OCI-LY1 (cell line): ENCODE results near the gene APEX1.

Source experiments
- H2AFZ ChIP-seq: fragments of 200-600 bp; sonication (generic), shearing (Covaris generic); 2 replicates; pipeline ENCODE4 v1.6.0; 2014; ENCODE audit warnings: antibody characterized with exemption, mild to moderate bottlenecking, low read length
- H3F3A ChIP-seq: fragments of 200-600 bp; sonication (generic), shearing (Covaris generic); 2 replicates; pipeline ENCODE4 v1.6.0; 2014; ENCODE audit warnings: mild to moderate bottlenecking, antibody characterized with exemption, low read length, moderate library complexity; ENCODE audit not compliant: insufficient read depth
- H3K27ac ChIP-seq: fragments of 200-600 bp; sonication (generic); 2 replicates; pipeline ENCODE4 v1.5.1; 2014; ENCODE audit warnings: low read length, mixed run types, mild to moderate bottlenecking, low read depth; ENCODE audit not compliant: poor library complexity, severe bottlenecking
- H3K27me3 ChIP-seq: fragments of 200-600 bp; sonication (generic); 2 replicates; pipeline ENCODE4 v1.6.0; 2014; ENCODE audit warnings: antibody characterized with exemption, mild to moderate bottlenecking, low read length, moderate library complexity; ENCODE audit not compliant: insufficient read depth
- H3K36me3 ChIP-seq: fragments of 200-600 bp; sonication (generic); 2 replicates; pipeline ENCODE4 v1.6.1; 2014; ENCODE audit warnings: mild to moderate bottlenecking, antibody characterized with exemption, low read length, moderate library complexity, mixed read lengths; ENCODE audit not compliant: insufficient read depth
- H3K4me1 ChIP-seq: fragments of 200-600 bp; sonication (generic); 2 replicates; pipeline ENCODE4 v1.5.1; 2014; ENCODE audit warnings: mild to moderate bottlenecking, low read length, moderate library complexity; ENCODE audit not compliant: insufficient read depth, severe bottlenecking
- H3K4me2 ChIP-seq: fragments of 200-600 bp; sonication (generic), shearing (Covaris generic); 2 replicates; pipeline ENCODE4 v1.6.1; 2014; ENCODE audit warnings: low read length
- H3K4me3 ChIP-seq: fragments of 200-600 bp; sonication (generic); 2 replicates; pipeline ENCODE4 v1.5.1; 2014; ENCODE audit warnings: low read length, low read depth, mild to moderate bottlenecking, mixed read lengths; ENCODE audit not compliant: poor library complexity, severe bottlenecking
- H3K79me2 ChIP-seq: fragments of 200-600 bp; shearing (Covaris generic); 2 replicates; pipeline ENCODE4 v1.6.1; 2016; ENCODE audit warnings: mixed run types, low read length, mixed read lengths; ENCODE audit not compliant: insufficient read depth
- H3K9ac ChIP-seq: fragments of 200-600 bp; sonication (generic), shearing (Covaris generic); 2 replicates; pipeline ENCODE4 v1.6.1; 2014; ENCODE audit warnings: mild to moderate bottlenecking, low read length, mixed read lengths
- H3K9me2 ChIP-seq: fragments of 200-600 bp; sonication (generic), shearing (Covaris generic); 2 replicates; pipeline ENCODE4 v1.6.1; 2014; ENCODE audit warnings: low read depth, mild to moderate bottlenecking, low read length, mixed read lengths
- H3K9me3 ChIP-seq: fragments of 200-600 bp; shearing (Covaris generic); 2 replicates; pipeline ENCODE4 v1.6.1; 2014; ENCODE audit warnings: low read length, mixed read lengths
- H4K20me1 ChIP-seq: fragments of 200-600 bp; sonication (generic), shearing (Covaris generic); 2 replicates; pipeline ENCODE4 v1.6.0; 2016; ENCODE audit warnings: mild to moderate bottlenecking, low read length; ENCODE audit not compliant: insufficient read depth
- EZH2 ChIP-seq: fragments of 200-600 bp; sonication (generic), shearing (Covaris generic); IDR thresholded peaks from 2 replicates; pipeline ENCODE4 v1.8.0; 2017; ENCODE audit warnings: borderline replicate concordance, mixed run types, mild to moderate bottlenecking, antibody characterized with exemption, low read length, moderate library complexity, mixed read lengths
- TF ChIP-seq, protein P1 (sequence below): fragments of 200-600 bp; sonication (generic), shearing (Covaris generic); IDR thresholded peaks from 2 replicates; pipeline ENCODE4 v1.5.1; 2017; ENCODE audit warnings: mild to moderate bottlenecking, antibody characterized with exemption, low read length, moderate library complexity, mixed read lengths

Gene APEX1

DNA sequence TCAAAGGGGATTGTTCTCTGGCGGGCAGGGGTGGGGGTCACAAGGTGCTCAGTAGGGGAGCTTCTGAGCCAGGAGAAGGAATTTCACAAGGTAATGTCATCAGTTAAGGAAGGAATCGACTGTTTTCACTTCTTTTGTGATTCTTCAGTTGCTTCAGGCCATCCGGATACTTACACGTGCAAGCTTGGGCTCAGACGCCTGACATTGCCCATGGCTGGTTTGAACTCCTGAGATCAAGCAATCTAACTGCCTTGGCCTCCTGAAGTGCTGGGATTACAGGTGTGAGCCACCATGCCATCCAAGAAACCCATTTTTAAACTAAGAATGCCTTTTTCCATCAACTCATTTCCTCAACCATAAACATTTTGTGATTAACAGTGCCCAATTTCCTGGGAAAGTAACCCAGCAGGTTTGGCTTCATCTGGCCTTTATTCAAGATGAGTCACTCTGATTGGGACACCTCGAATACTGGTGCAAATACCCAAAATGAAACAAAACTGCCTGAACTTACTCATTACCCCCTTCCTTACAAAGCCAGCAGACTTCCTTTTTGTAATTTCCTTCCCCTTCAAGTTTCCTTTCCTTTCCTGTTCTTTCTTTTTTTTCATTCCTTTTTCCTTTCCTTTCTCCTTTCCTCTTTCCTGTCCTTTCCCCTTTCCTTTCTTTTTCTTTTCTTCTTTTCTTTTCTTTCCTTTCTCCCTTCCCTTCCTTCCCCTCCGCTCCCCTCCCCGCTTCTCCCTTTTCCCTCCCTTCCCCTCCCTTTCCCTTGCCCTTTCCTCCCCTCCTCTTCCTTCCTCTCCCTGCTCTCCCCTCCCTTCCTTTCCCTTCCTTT, 40.1 kb downstream of the APEX1 start:
- no peak for TF ChIP-seq EZH2
- TF ChIP-seq, protein P1, sequence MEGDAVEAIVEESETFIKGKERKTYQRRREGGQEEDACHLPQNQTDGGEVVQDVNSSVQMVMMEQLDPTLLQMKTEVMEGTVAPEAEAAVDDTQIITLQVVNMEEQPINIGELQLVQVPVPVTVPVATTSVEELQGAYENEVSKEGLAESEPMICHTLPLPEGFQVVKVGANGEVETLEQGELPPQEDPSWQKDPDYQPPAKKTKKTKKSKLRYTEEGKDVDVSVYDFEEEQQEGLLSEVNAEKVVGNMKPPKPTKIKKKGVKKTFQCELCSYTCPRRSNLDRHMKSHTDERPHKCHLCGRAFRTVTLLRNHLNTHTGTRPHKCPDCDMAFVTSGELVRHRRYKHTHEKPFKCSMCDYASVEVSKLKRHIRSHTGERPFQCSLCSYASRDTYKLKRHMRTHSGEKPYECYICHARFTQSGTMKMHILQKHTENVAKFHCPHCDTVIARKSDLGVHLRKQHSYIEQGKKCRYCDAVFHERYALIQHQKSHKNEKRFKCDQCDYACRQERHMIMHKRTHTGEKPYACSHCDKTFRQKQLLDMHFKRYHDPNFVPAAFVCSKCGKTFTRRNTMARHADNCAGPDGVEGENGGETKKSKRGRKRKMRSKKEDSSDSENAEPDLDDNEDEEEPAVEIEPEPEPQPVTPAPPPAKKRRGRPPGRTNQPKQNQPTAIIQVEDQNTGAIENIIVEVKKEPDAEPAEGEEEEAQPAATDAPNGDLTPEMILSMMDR = no peak
- H3K4me1 ChIP-seq = no peaks in the 10 kb centered on the region
- no peak overlapping the region for H3K27ac ChIP-seq
- H3K9me2 ChIP-seq = no peaks in the 10 kb centered on the region
- no peak overlapping the region for H3K4me3 ChIP-seq
- no peaks in the 10 kb centered on the region for H3F3A ChIP-seq
- H3K27me3 ChIP-seq = no peaks in the 10 kb centered on the region
- no peak overlapping the region for H2AFZ ChIP-seq
- H4K20me1 ChIP-seq = no peaks in the 10 kb centered on the region
- no peaks in the 10 kb centered on the region for H3K79me2 ChIP-seq
- H3K4me2 ChIP-seq = no peak overlapping the region
- H3K9ac ChIP-seq = no peak overlapping the region
- no peaks in the 10 kb centered on the region for H3K36me3 ChIP-seq
- H3K9me3 ChIP-seq = no peaks in the 10 kb centered on the region

DNA sequence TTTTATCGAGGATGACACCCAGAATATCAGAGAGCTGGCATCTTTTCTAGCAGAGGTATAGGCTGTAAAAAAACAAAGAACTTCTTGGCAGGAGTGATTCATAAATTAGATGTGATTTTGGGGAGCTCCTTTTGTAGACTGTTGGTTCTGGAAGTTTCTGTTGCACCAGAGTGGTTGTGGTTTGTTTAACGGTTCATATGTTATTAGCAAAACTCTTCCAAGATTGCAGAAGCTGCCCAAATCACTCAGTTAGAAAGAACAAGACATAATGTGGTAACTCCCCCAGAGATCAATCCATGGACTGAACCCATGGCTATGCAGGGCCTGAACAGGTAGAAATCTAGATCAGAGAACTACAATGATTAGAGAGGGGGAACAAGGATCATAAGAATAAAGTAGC, 43.6 kb downstream of the APEX1 start:
- Histone ChIP-seq H3K9me3 (no peaks in the 10 kb centered on the region), H3K27me3 (no peaks in the 10 kb centered on the region), H4K20me1 (no peaks in the 10 kb centered on the region), H3K4me3 (no peak overlapping the region), H3K36me3 (no peaks in the 10 kb centered on the region), H2AFZ (no peak overlapping the region), H3K79me2 (no peaks in the 10 kb centered on the region), H3K4me2 (no peak overlapping the region), H3K4me1 (no peaks in the 10 kb centered on the region), H3F3A (no peaks in the 10 kb centered on the region), H3K9ac (no peak overlapping the region), H3K9me2 (no peaks in the 10 kb centered on the region), H3K27ac (no peak overlapping the region)
- TF ChIP-seq, protein P1 = no peak
- no peak for TF ChIP-seq EZH2

DNA sequence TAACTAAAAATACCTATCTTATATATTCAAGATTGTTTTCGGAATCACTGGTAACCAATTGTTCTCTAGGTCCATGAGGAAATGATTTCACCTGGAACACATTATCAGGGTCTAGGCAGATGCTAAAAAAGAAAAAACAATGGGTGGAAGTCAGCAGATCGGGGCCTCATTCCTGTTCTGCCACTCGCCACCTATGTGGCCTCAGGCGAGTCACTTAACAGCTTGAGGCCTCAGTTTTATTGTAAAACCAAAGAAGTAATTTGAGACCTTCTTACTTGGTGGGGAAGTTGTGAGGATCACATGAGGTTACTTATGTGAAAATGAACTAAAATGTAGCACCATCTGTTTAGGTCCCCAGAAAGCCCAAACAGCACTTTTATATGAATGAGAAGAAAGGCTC, 44.1 kb downstream of the APEX1 start:
- H3K4me1 ChIP-seq = no peaks in the 10 kb centered on the region
- H3K4me2 ChIP-seq = no peak overlapping the region
- TF ChIP-seq, protein P1 = no peak
- H3K4me3 ChIP-seq = no peak overlapping the region
- H3K9ac ChIP-seq = no peak overlapping the region
- no peaks in the 10 kb centered on the region for H4K20me1 ChIP-seq
- H3K36me3 ChIP-seq = no peaks in the 10 kb centered on the region
- H2AFZ ChIP-seq = no peak overlapping the region
- H3K9me2 ChIP-seq = no peaks in the 10 kb centered on the region
- no peaks in the 10 kb centered on the region for H3K79me2 ChIP-seq
- no peak overlapping the region for H3K27ac ChIP-seq
- no peaks in the 10 kb centered on the region for H3K9me3 ChIP-seq
- H3K27me3 ChIP-seq = no peaks in the 10 kb centered on the region
- no peaks in the 10 kb centered on the region for H3F3A ChIP-seq
